ENCODE results near the gene PDS5A. TPM values are rescaled to one million over a fixed set of nuclear protein-coding genes. Genes with fewer than 3 reads are reported as not detected.

The PDS5A gene
- total and polyA plus RNA-seq, 2 donors (not counting 1 experiment from before 2014, with no cell fraction given): 46.9 to 74.0 TPM

DNA sequence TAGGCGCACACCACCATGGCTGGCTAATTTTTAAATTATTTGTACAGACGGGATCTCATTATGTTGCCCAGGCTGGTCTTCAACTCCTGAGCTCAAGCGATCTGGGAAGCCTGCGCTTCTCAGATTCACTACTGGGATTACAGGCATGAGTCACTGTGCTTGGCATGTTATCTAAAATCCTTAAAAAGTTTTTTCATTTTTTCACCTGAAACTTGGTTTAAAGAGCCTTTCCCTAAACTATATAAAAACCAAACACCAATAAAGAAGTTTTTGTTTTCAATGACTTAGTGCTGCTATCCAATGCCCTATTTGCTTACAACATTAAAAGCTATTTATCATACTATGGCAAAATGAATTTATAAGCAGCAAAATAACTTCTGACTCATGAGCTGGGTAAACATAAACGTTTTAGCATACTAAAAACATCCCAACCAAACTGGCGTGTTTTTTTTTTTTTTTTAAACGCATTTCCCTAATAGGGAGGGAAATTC lies 151.9 kb downstream of the PDS5A start:
- Histone ChIP-seq H3K79me2 (ENCODE audit: control insufficient read depth, insufficient read depth, low read length) (no peaks in the 10 kb centered on the region), H4K20me1 (ENCODE audit: control insufficient read depth, extremely low read depth, insufficient read depth, low read length) (no peaks in the 10 kb centered on the region), H3K27ac (ENCODE audit: insufficient read depth, low read length) (no peak overlapping the region), H3K4me3 (replicated peaks in 1 of 4; ENCODE audit: control extremely low read depth in 1 of 4, insufficient read depth in 1 of 4, low read depth in 3 of 4, low read length in 4 of 4) (no peak overlapping the region), H2AFZ (ENCODE audit: low read length) (no peak overlapping the region), H3K36me3 (ENCODE audit: control insufficient read depth, insufficient read depth, low read length) (peaks cover 2% of the 10 kb centered on the region), H3K4me1 (ENCODE audit: control insufficient read depth, extremely low read depth, insufficient read depth, low read length) (peaks cover 3% of the 10 kb centered on the region), H3K9ac (ENCODE audit: insufficient read depth, low read length) (no peak overlapping the region), H3K9me3 (ENCODE audit: control insufficient read depth, insufficient read depth, low read depth, low read length) (no peaks in the 10 kb centered on the region), H3K4me2 (ENCODE audit: extremely low read depth, insufficient read depth, low read length) (no peak overlapping the region), H3K27me3 (ENCODE audit: control insufficient read depth, insufficient read depth, low read length) (no peaks in the 10 kb centered on the region)
- DNase-seq (ENCODE audit: low read depth in 2 of 2): peak; percentile 54 to 70
- TF ChIP-seq, protein P1, sequence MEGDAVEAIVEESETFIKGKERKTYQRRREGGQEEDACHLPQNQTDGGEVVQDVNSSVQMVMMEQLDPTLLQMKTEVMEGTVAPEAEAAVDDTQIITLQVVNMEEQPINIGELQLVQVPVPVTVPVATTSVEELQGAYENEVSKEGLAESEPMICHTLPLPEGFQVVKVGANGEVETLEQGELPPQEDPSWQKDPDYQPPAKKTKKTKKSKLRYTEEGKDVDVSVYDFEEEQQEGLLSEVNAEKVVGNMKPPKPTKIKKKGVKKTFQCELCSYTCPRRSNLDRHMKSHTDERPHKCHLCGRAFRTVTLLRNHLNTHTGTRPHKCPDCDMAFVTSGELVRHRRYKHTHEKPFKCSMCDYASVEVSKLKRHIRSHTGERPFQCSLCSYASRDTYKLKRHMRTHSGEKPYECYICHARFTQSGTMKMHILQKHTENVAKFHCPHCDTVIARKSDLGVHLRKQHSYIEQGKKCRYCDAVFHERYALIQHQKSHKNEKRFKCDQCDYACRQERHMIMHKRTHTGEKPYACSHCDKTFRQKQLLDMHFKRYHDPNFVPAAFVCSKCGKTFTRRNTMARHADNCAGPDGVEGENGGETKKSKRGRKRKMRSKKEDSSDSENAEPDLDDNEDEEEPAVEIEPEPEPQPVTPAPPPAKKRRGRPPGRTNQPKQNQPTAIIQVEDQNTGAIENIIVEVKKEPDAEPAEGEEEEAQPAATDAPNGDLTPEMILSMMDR (conservative IDR thresholded peaks at IDR 0.05 in 1 of 2, IDR thresholded peaks at IDR 0.05 in 1 of 2; ENCODE audit: low read depth in 1 of 2, low read length in 2 of 2): no peak
- TF ChIP-seq EZH2 (IDR thresholded peaks at IDR 0.05; ENCODE audit: low read length, missing control alignments): no peak

DNA sequence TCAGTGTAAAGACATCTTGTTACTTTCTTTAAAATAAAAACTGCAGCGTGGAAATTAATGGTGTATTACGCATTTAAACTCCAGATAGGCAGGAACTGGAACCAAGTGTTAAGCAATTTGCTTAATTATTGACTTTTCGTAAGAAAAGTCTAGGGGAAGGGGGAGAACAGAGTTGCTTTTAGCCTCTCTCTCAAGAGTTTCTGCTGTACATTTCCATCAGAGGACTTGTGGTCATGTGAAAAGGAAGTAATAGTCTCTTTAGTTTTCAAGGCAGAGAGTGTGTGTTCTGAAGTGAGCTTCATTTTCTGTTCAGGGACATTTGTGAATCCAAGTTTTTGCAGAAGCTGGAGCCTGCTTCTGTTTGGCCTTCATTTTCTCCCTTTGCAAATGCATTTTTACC lies 152.6 kb downstream of the PDS5A start:
- Histone ChIP-seq H3K27ac (ENCODE audit: insufficient read depth, low read length) (no peak overlapping the region), H3K4me2 (ENCODE audit: extremely low read depth, insufficient read depth, low read length) (no peak overlapping the region), H3K79me2 (ENCODE audit: control insufficient read depth, insufficient read depth, low read length) (no peaks in the 10 kb centered on the region), H3K27me3 (ENCODE audit: control insufficient read depth, insufficient read depth, low read length) (no peaks in the 10 kb centered on the region), H2AFZ (ENCODE audit: low read length) (no peak overlapping the region), H3K9ac (ENCODE audit: insufficient read depth, low read length) (no peak overlapping the region), H3K36me3 (ENCODE audit: control insufficient read depth, insufficient read depth, low read length) (peaks cover 2% of the 10 kb centered on the region), H3K9me3 (ENCODE audit: control insufficient read depth, insufficient read depth, low read depth, low read length) (no peaks in the 10 kb centered on the region), H3K4me3 (replicated peaks in 1 of 4; ENCODE audit: control extremely low read depth in 1 of 4, insufficient read depth in 1 of 4, low read depth in 3 of 4, low read length in 4 of 4) (no peak overlapping the region), H4K20me1 (ENCODE audit: control insufficient read depth, extremely low read depth, insufficient read depth, low read length) (no peaks in the 10 kb centered on the region), H3K4me1 (ENCODE audit: control insufficient read depth, extremely low read depth, insufficient read depth, low read length) (peaks cover 3% of the 10 kb centered on the region)
- no peak for DNase-seq (ENCODE audit: low read depth in 2 of 2)
- no peak for TF ChIP-seq EZH2 (IDR thresholded peaks at IDR 0.05; ENCODE audit: low read length, missing control alignments)
- TF ChIP-seq, protein P1 (conservative IDR thresholded peaks at IDR 0.05 in 1 of 2, IDR thresholded peaks at IDR 0.05 in 1 of 2; ENCODE audit: low read depth in 1 of 2, low read length in 2 of 2): no peak

GRCh38 chr4:39823191-39823590 lies 154.5 kb downstream of the PDS5A start:
- H3K36me3 ChIP-seq (ENCODE audit: control insufficient read depth, insufficient read depth, low read length): peaks cover 2% of the 10 kb centered on the region
- H3K4me1 ChIP-seq (ENCODE audit: control insufficient read depth, extremely low read depth, insufficient read depth, low read length): peaks cover 3% of the 10 kb centered on the region
- no peaks in the 10 kb centered on the region for H3K27me3 ChIP-seq (ENCODE audit: control insufficient read depth, insufficient read depth, low read length)
- TF ChIP-seq, protein P1 (conservative IDR thresholded peaks at IDR 0.05 in 1 of 2, IDR thresholded peaks at IDR 0.05 in 1 of 2; ENCODE audit: low read depth in 1 of 2, low read length in 2 of 2): no peak
- no peak for TF ChIP-seq EZH2 (IDR thresholded peaks at IDR 0.05; ENCODE audit: low read length, missing control alignments)
- no peaks in the 10 kb centered on the region for H3K9me3 ChIP-seq (ENCODE audit: control insufficient read depth, insufficient read depth, low read depth, low read length)
- H4K20me1 ChIP-seq (ENCODE audit: control insufficient read depth, extremely low read depth, insufficient read depth, low read length): no peaks in the 10 kb centered on the region
- no peak overlapping the region for H2AFZ ChIP-seq (ENCODE audit: low read length)
- no peaks in the 10 kb centered on the region for H3K79me2 ChIP-seq (ENCODE audit: control insufficient read depth, insufficient read depth, low read length)
- H3K27ac ChIP-seq (ENCODE audit: insufficient read depth, low read length): no peak overlapping the region
- peak; percentile 37 to 88 for DNase-seq (ENCODE audit: low read depth in 2 of 2)
- no peak overlapping the region for H3K9ac ChIP-seq (ENCODE audit: insufficient read depth, low read length)
- no peak overlapping the region for H3K4me2 ChIP-seq (ENCODE audit: extremely low read depth, insufficient read depth, low read length)
- H3K4me3 ChIP-seq (replicated peaks in 1 of 4; ENCODE audit: control extremely low read depth in 1 of 4, insufficient read depth in 1 of 4, low read depth in 3 of 4, low read length in 4 of 4): no peak overlapping the region

All from fibroblast of lung (primary cell).